ENCODE measurements around the gene NNMT. TPM values are rescaled to one million over a fixed set of nuclear protein-coding genes. Genes with fewer than 3 reads are reported as not detected.

NNMT gene
- polyA plus RNA-seq (2012; ENCODE audit: insufficient read length, low read depth), result 228 TPM

GRCh38 chr11:114295676-114296604 lies at the start of gene NNMT:
Gene NNMT (plus strand): TSS chr11:114296399. CDS start chr11:114296557, 158 bp downstream.
- TF ChIP-seq FOXP2 (optimal IDR thresholded peaks at IDR 0.05; ENCODE audit: borderline replicate concordance, extremely low read depth, extremely low read length, insufficient read depth), result peak; percentile 14
- TF ChIP-seq TAF1 (IDR thresholded peaks at IDR 0.05; ENCODE audit: borderline replicate concordance, insufficient read depth, low read length), result 0 out of 2 replicates have a peak, but pooled peaks have one; percentile 38
- TF ChIP-seq SIN3A (IDR thresholded peaks at IDR 0.05; ENCODE audit: borderline replicate concordance, insufficient read depth, low read length), result no peak

- TF ChIP-seq POLR2AphosphoS5 (IDR thresholded peaks at IDR 0.05; ENCODE audit: low read depth, low read length), result no peak
- no peak for TF ChIP-seq TAF1 (IDR thresholded peaks at IDR 0.05; ENCODE audit: borderline replicate concordance, insufficient read depth, low read length)
- TF ChIP-seq FOXP2 (optimal IDR thresholded peaks at IDR 0.05; ENCODE audit: borderline replicate concordance, extremely low read depth, extremely low read length, insufficient read depth), result no peak
- no peak for TF ChIP-seq SIN3A (IDR thresholded peaks at IDR 0.05; ENCODE audit: borderline replicate concordance, insufficient read depth, low read length)
- TF ChIP-seq, protein P1, sequence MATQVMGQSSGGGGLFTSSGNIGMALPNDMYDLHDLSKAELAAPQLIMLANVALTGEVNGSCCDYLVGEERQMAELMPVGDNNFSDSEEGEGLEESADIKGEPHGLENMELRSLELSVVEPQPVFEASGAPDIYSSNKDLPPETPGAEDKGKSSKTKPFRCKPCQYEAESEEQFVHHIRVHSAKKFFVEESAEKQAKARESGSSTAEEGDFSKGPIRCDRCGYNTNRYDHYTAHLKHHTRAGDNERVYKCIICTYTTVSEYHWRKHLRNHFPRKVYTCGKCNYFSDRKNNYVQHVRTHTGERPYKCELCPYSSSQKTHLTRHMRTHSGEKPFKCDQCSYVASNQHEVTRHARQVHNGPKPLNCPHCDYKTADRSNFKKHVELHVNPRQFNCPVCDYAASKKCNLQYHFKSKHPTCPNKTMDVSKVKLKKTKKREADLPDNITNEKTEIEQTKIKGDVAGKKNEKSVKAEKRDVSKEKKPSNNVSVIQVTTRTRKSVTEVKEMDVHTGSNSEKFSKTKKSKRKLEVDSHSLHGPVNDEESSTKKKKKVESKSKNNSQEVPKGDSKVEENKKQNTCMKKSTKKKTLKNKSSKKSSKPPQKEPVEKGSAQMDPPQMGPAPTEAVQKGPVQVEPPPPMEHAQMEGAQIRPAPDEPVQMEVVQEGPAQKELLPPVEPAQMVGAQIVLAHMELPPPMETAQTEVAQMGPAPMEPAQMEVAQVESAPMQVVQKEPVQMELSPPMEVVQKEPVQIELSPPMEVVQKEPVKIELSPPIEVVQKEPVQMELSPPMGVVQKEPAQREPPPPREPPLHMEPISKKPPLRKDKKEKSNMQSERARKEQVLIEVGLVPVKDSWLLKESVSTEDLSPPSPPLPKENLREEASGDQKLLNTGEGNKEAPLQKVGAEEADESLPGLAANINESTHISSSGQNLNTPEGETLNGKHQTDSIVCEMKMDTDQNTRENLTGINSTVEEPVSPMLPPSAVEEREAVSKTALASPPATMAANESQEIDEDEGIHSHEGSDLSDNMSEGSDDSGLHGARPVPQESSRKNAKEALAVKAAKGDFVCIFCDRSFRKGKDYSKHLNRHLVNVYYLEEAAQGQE (IDR thresholded peaks at IDR 0.05; ENCODE audit: insufficient read depth in 1 of 2, low read depth in 2 of 2, low read length in 2 of 2), result no peak
Measured at GRCh38 chr11:114247070-114247789, 49.0 kb upstream of the NNMT start.

DNA sequence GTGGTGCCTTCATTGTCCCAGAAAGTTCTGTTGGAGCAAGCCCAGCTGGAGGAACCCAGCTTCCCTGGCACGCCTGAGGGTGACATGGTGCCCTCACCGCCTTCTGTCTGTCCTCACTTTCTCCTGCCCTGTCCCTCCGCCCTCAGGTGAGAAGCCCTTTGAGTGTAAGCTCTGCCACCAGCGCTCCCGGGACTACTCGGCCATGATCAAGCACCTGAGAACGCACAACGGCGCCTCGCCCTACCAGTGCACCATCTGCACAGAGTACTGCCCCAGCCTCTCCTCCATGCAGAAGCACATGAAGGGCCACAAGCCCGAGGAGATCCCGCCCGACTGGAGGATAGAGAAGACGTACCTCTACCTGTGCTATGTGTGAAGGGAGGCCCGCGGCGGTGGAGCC lies 46.0 kb upstream of the NNMT start:
- TF ChIP-seq, protein P1 (IDR thresholded peaks at IDR 0.05; ENCODE audit: insufficient read depth in 1 of 2, low read depth in 2 of 2, low read length in 2 of 2), result no peak
- no peak for TF ChIP-seq POLR2AphosphoS5 (IDR thresholded peaks at IDR 0.05; ENCODE audit: low read depth, low read length)
- TF ChIP-seq SIN3A (IDR thresholded peaks at IDR 0.05; ENCODE audit: borderline replicate concordance, insufficient read depth, low read length), result no peak
- no peak for TF ChIP-seq TAF1 (IDR thresholded peaks at IDR 0.05; ENCODE audit: borderline replicate concordance, insufficient read depth, low read length)
- TF ChIP-seq FOXP2 (optimal IDR thresholded peaks at IDR 0.05; ENCODE audit: borderline replicate concordance, extremely low read depth, extremely low read length, insufficient read depth), result no peak

DNA sequence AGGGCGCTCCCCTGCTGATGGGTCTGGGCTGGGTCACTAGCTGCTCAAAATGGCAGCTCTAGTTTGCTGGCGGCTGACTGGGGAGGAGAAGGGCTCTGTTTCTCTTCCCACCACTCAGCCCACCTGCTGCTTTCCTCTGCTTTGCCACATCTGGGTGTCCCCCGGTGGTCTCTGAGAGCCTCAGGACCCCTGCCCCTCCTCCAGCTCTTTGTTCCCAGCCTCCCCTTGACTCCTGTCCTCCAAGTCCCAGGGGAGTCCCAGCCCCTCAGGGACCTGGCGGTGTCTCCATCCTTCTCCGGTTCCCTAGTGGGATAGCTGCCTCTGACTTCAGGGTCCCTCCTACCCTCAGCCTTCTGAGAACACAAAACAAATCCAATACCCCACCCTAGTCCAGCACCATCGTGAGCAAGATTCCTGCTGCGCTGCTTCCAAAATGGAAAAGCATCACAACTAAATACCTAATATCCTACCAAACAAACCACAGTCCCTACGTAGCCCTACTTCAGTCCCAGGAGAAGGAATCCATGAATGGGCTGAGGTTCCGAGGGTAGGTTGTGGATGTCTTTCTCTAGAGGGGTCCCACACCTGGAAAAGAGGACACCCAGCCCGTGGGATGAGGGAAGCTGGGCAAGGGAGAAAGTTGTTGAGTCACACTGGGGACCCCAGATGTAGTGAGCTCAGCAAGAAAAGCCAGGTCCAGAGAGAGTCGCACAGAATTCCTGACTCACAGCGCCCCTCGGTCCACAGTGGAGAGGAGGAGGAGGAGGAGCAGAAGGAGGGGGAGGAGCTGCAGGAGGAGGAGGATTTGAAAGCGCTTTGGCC lies 45.0 kb upstream of the NNMT start:
- TF ChIP-seq, protein P1 (IDR thresholded peaks at IDR 0.05; ENCODE audit: insufficient read depth in 1 of 2, low read depth in 2 of 2, low read length in 2 of 2), result no peak
- no peak for TF ChIP-seq POLR2AphosphoS5 (IDR thresholded peaks at IDR 0.05; ENCODE audit: low read depth, low read length)
- TF ChIP-seq SIN3A (IDR thresholded peaks at IDR 0.05; ENCODE audit: borderline replicate concordance, insufficient read depth, low read length), result no peak
- no peak for TF ChIP-seq TAF1 (IDR thresholded peaks at IDR 0.05; ENCODE audit: borderline replicate concordance, insufficient read depth, low read length)
- no peak for TF ChIP-seq FOXP2 (optimal IDR thresholded peaks at IDR 0.05; ENCODE audit: borderline replicate concordance, extremely low read depth, extremely low read length, insufficient read depth)

Measured in PFSK-1 (cell line).